HG03139 (cell line): Measurements from ENCODE around the gene CD2.

Experiments used
- ATAC-seq: cut with Tn5 transposase; IDR thresholded peaks from one replicate; pipeline ENCODE4 v1.9.1; 2021; ENCODE audit not compliant: unreplicated experiment

The CD2 gene

GRCh38 chr1:116817582-116818064 is 63.4 kb downstream of the CD2 start:
- ATAC-seq = no peak
